ENCODE data around the gene DDX49.

GRCh38 chr19:18954094-18954493 lies 34.6 kb downstream of the DDX49 start:
- TF ChIP-seq CTCF (IDR thresholded peaks at IDR 0.05 in 8 of 11, conservative IDR thresholded peaks at IDR 0.05 in 3 of 11) (no peak), POLR2A (IDR thresholded peaks at IDR 0.05) (no peak), POLR2AphosphoS5 (IDR thresholded peaks at IDR 0.05) (no peak)
